BJ (cell line): Measurements from ENCODE around the gene RGS12. TPM values are rescaled to one million over a fixed set of nuclear protein-coding genes. Genes with fewer than 3 reads are reported as not detected.

ENCODE experiments used
- CTCF ChIA-PET: fragments of 350-600 bp; formaldehyde crosslinking; extraction: SDS; loops from one replicate; lab custom pipeline; 2021; ENCODE audit warnings: antibody characterized with exemption, inconsistent platforms; lab: Yijun Ruan, JAX
- POLR2A ChIA-PET: fragments of 300-600 bp; sonication (Branson Sonifier 250); formaldehyde crosslinking; extraction: SDS; loops from one replicate; lab custom pipeline; 2021; ENCODE audit warnings: antibody characterized with exemption; lab: Charles Lee
- DNase-seq: peaks from one replicate; pipeline ENCODE4 v3.0.0-alpha.2; 2011; ENCODE audit warnings: low read depth
- H3K27me3 ChIP-seq: 2 replicates; pipeline ENCODE4 v1.6.0; 2011; ENCODE audit warnings: low read length; ENCODE audit not compliant: control insufficient read depth, insufficient read depth
- H3K36me3 ChIP-seq: 2 replicates; pipeline ENCODE4 v1.5.1; 2011; ENCODE audit warnings: low read length; ENCODE audit not compliant: control insufficient read depth, insufficient read depth
- H3K4me3 ChIP-seq: 2 replicates; pipeline ENCODE4 v1.5.1; 2011; ENCODE audit warnings: low read depth, mild to moderate bottlenecking, control low read depth, low read length
- polyA plus RNA-seq: library from polyadenylated mRNA; depleted of rRNA; stranded (reverse); fragments of >200 nt; gene quantifications from 2 replicates; pipeline ENCODE4 v1.2.3, GENCODE V29; 2011
- TF ChIP-seq, protein P1 (sequence below): IDR thresholded peaks from 2 replicates; pipeline ENCODE4 v1.5.1; 2011; ENCODE audit warnings: low read depth, mild to moderate bottlenecking, control low read depth, inconsistent platforms, low read length, moderate library complexity; ENCODE audit not compliant: insufficient read depth

Gene RGS12
- polyA plus RNA-seq, 1 experiment = 16.3 TPM

- DNase-seq = no peak
- no peaks in the 10 kb centered on the region for H3K36me3 ChIP-seq
- no peaks in the 10 kb centered on the region for H3K27me3 ChIP-seq
- CTCF ChIA-PET = no interaction called here
- TF ChIP-seq, protein P1, sequence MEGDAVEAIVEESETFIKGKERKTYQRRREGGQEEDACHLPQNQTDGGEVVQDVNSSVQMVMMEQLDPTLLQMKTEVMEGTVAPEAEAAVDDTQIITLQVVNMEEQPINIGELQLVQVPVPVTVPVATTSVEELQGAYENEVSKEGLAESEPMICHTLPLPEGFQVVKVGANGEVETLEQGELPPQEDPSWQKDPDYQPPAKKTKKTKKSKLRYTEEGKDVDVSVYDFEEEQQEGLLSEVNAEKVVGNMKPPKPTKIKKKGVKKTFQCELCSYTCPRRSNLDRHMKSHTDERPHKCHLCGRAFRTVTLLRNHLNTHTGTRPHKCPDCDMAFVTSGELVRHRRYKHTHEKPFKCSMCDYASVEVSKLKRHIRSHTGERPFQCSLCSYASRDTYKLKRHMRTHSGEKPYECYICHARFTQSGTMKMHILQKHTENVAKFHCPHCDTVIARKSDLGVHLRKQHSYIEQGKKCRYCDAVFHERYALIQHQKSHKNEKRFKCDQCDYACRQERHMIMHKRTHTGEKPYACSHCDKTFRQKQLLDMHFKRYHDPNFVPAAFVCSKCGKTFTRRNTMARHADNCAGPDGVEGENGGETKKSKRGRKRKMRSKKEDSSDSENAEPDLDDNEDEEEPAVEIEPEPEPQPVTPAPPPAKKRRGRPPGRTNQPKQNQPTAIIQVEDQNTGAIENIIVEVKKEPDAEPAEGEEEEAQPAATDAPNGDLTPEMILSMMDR = no peak
- no peak overlapping the region for H3K4me3 ChIP-seq
- POLR2A ChIA-PET = no interaction called here
Observed at GRCh38 chr4:3308691-3309090, 15.9 kb downstream of the RGS12 start.

DNA sequence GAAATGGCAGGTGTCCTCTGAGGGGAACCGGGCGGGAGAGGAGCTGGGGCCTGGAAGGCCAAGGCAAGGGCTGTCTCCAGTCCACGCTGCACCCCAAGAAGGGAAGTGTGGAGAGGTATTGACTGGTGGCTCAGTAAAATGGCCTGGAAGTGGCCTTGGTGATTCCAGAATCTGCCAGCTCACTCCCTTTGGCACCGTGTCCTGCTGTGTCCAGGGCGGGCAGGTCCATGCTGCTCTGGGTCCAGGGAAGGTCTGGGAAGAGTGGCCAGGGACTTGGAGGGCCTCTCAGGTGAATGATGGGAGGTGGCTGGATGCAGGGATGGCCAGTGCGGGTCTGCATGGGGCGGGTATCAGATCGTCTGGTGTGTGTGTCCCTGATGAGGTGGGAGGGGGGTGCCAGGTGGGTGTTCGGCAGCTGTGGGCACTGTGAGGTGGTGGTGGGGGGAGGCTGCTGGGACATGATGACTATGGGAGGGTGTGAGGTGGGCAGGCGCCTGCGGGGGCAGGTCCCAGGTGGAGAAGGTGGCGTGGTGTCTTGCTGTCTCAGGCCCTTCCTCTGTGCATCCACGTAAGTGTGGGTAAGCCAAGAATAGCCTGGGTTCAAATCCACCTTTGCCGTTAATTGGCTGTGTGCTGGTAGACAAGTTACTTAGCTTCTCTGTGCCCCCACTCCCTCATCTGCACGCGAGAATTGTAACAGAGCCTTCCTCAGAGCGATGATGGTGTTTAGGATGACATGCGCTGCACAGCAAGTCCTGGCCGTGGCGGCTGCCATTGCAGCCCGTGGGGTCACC lies 17.7 kb downstream of the RGS12 start:
- POLR2A ChIA-PET = no interaction called here
- no peak for DNase-seq
- TF ChIP-seq, protein P1 = no peak
- H3K36me3 ChIP-seq = no peaks in the 10 kb centered on the region
- H3K27me3 ChIP-seq = no peaks in the 10 kb centered on the region
- CTCF ChIA-PET = interaction anchor here (0.7 kb wide), 1 partner anchor 14 kb away, joined by 4 read pairs; no protein-coding TSS in a partner anchor
- H3K4me3 ChIP-seq = no peak overlapping the region

DNA sequence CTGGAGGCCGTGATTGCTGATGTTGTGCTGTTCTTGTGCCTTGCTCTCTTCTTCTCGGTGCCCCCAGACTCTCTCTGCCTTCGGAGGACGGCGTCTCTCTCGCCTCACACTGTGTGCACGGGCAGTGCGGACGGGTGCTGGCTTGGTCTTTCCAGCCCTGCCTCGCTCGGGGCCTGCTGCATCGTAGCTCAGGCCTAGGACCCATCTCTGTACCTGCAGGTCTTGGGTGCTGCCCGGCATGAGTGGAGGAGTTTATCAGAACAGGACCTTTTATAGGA lies 18.2 kb downstream of the RGS12 start:
- TF ChIP-seq, protein P1 = no peak

DNA sequence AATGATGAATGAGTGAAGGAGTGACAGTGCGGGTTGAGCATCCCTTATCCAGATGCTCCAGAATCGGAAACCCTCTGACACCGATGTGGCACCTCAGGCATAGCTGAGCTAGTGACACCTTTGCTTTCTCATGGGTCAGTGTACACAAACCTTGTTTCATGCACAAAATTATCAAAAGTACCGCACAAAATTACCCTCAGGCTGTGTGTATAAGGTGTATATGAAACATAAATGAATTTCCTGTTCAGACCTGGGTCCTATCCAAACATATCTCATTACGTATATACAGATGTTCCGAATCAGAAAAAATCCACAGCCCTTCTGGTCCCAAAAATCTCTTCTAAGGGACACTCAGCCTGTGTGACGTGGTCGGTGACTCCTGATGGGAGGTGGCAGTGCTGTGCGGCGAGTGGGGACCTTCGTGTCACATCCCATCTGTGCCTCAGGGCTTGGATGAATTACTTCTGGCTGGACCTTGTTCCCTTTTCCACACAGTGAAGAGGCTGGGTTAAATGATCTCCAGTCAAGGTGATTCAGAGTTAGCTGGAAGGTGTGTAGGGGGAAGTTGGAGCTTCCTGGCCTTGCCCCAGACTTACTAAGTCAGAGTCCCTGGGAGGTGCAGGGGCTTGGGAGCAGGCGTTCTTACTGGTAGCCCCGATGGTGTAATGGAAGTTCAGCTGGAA lies 18.8 kb downstream of the RGS12 start:
- H3K4me3 ChIP-seq = no peak overlapping the region
- H3K36me3 ChIP-seq = no peaks in the 10 kb centered on the region
- TF ChIP-seq, protein P1 = no peak
- no peak for DNase-seq
- no peaks in the 10 kb centered on the region for H3K27me3 ChIP-seq
- POLR2A ChIA-PET = no interaction called here
- CTCF ChIA-PET = no interaction called here

More for the DNA sequence above, 18.2 kb downstream of the RGS12 start:
- H3K27me3 ChIP-seq = no peaks in the 10 kb centered on the region
- CTCF ChIA-PET = no interaction called here
- no peaks in the 10 kb centered on the region for H3K36me3 ChIP-seq
- POLR2A ChIA-PET = no interaction called here
- H3K4me3 ChIP-seq = no peak overlapping the region
- no peak for DNase-seq

GRCh38 chr4:3312362-3312761 lies 19.5 kb downstream of the RGS12 start:
- no peak for DNase-seq
- Histone ChIP-seq H3K36me3 (no peaks in the 10 kb centered on the region; the same call in 1 of the 2 replicates), H3K4me3 (no peak overlapping the region), H3K27me3 (no peaks in the 10 kb centered on the region)
- ChIA-PET POLR2A (no interaction called here), CTCF (no interaction called here)
- TF ChIP-seq, protein P1 = no peak
